ENCODE results near the gene UQCC3.

Gene UQCC3

DNA sequence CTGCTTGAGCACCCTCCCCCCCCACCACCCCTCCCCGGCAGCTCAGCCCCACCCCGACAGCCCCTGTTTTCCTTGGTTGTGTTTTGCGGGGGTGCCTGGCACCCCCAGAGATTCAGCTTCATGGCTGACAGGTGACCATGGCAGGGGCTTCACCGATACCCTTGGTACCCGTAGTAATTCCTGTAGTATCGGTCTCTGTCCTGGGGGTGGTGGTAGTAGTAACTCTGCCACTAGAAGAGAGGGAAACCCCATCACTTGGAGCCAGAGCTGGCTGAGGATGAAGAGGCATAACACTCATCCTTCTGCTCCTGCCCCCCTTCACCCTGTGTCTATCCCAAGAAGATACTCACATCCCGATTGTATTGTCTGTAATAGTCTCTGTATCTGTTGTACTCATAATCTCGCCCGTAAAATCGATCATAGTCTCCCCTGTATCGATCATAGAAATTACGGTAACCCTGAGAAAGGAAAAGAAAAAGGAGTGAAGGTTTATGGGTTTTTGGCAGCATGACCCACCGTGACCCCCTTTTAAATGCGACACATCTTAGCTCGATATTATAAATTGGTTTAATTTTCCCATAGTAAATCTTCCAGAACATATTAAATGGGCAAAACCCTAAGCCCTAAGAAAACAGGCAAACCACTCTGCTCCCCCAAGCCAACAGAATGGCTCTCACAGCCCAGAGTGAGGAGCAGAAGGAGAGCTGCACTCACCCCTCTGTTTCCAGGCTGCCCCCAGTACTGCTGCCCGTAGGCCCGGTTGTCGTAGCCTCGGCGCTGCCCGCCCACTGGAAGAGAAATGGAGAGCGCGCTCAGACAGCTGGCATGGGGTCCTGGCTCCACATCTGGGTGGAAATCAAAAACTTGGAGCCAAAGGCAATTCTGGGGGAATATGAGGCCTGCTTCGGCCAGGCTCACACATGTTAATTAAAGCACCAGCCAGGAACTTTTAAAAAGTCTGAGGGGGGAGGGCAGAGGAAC lies 44.0 kb downstream of the UQCC3 start:
- no peaks in the 10 kb centered on the region for H3K9me2 ChIP-seq (replicated peaks; ENCODE audit: insufficient read depth, low read length)
- H3F3A ChIP-seq (ENCODE audit: insufficient read depth, low read length), result peaks cover 67% of the 10 kb centered on the region
- H3K4me2 ChIP-seq (ENCODE audit: low read depth, low read length), result peak overlapping the region; percentile 0; the same call in 1 of the 2 replicates
- no peak overlapping the region for H2AFZ ChIP-seq (ENCODE audit: low read length)
- H3K79me2 ChIP-seq (ENCODE audit: low read length), result peaks cover 80% of the 10 kb centered on the region
- no peaks in the 10 kb centered on the region for H4K20me1 ChIP-seq (ENCODE audit: insufficient read depth, low read length)
- TF ChIP-seq, protein P1, sequence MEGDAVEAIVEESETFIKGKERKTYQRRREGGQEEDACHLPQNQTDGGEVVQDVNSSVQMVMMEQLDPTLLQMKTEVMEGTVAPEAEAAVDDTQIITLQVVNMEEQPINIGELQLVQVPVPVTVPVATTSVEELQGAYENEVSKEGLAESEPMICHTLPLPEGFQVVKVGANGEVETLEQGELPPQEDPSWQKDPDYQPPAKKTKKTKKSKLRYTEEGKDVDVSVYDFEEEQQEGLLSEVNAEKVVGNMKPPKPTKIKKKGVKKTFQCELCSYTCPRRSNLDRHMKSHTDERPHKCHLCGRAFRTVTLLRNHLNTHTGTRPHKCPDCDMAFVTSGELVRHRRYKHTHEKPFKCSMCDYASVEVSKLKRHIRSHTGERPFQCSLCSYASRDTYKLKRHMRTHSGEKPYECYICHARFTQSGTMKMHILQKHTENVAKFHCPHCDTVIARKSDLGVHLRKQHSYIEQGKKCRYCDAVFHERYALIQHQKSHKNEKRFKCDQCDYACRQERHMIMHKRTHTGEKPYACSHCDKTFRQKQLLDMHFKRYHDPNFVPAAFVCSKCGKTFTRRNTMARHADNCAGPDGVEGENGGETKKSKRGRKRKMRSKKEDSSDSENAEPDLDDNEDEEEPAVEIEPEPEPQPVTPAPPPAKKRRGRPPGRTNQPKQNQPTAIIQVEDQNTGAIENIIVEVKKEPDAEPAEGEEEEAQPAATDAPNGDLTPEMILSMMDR (IDR thresholded peaks at IDR 0.05; ENCODE audit: low read length), result no peak
- TF ChIP-seq EZH2phosphoT487 (IDR thresholded peaks at IDR 0.05; ENCODE audit: low read length) (no peak), EZH2 (optimal IDR thresholded peaks at IDR 0.05; ENCODE audit: low read depth, low read length) (no peak)
- no peaks in the 10 kb centered on the region for H3K27me3 ChIP-seq (replicated peaks; ENCODE audit: insufficient read depth, low read length)
- H3K4me3 ChIP-seq (ENCODE audit: low read length), result no peak overlapping the region
- H3K9me3 ChIP-seq (replicated peaks; ENCODE audit: insufficient read depth, low read length), result no peaks in the 10 kb centered on the region
- no peak for DNase-seq
- no peak overlapping the region for H3K9ac ChIP-seq (ENCODE audit: low read length)
- H3K4me1 ChIP-seq (ENCODE audit: low read length), result peaks cover 58% of the 10 kb centered on the region
- H3K36me3 ChIP-seq (replicated peaks; ENCODE audit: insufficient read depth, low read length), result peaks cover 24% of the 10 kb centered on the region
- H3K27ac ChIP-seq (ENCODE audit: low read length), result peak overlapping the region; percentile 4; the same call in 1 of the 2 replicates

DNA sequence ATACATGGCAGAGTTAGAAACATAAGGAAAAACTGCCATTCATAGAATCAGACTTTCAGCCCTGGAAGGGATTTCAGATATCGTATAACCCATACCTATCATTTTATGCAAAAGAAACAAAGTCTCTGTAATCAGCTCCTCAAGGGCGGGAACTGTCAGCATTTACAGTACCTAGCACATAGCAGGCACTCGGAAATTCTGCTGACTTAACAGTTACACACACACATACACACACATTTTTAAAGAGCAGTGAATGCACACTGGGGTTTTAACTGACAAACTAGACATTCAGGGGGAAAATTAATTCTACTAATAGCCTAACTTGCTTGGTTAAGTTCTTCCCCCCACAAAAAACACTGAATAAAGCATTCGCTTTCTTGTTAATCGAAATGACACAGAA lies 44.7 kb downstream of the UQCC3 start:
- Histone ChIP-seq H3K9me2 (replicated peaks; ENCODE audit: insufficient read depth, low read length) (no peaks in the 10 kb centered on the region), H3K27ac (ENCODE audit: low read length) (peak overlapping the region; percentile 6; the same call in 1 of the 2 replicates), H3K9ac (ENCODE audit: low read length) (no peak overlapping the region), H3K4me1 (ENCODE audit: low read length) (peaks cover 55% of the 10 kb centered on the region), H4K20me1 (ENCODE audit: insufficient read depth, low read length) (no peaks in the 10 kb centered on the region), H3K27me3 (replicated peaks; ENCODE audit: insufficient read depth, low read length) (no peaks in the 10 kb centered on the region), H3K4me3 (ENCODE audit: low read length) (no peak overlapping the region), H3F3A (ENCODE audit: insufficient read depth, low read length) (peaks cover 64% of the 10 kb centered on the region), H3K36me3 (replicated peaks; ENCODE audit: insufficient read depth, low read length) (peaks cover 26% of the 10 kb centered on the region), H2AFZ (ENCODE audit: low read length) (no peak overlapping the region), H3K9me3 (replicated peaks; ENCODE audit: insufficient read depth, low read length) (no peaks in the 10 kb centered on the region), H3K79me2 (ENCODE audit: low read length) (peaks cover 87% of the 10 kb centered on the region), H3K4me2 (ENCODE audit: low read depth, low read length) (no peak overlapping the region; the same call in 1 of the 2 replicates)
- no peak for DNase-seq
- no peak for TF ChIP-seq EZH2phosphoT487 (IDR thresholded peaks at IDR 0.05; ENCODE audit: low read length)
- TF ChIP-seq, protein P1 (IDR thresholded peaks at IDR 0.05; ENCODE audit: low read length), result no peak

DNA sequence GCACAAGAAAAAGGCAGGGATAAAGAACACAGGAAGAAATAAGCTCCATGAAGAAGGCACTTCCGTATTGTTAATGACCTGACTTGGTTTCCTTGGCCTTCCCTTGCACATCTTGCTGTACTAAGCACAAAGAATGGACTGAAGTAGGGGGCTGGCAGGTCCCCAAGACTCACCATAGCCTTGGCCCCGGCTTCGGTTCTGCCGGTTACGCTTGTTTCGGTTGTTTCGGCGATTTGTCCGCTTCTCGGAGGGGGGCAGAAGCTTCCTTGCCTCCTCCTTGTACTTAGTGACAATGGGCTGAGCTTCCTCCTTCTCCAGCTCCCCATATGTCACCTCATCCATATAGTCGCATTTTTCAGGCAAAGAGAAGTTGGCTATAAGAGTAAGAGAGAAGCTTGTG lies 45.3 kb downstream of the UQCC3 start:
- DNase-seq, result no peak
- Histone ChIP-seq H3K9me2 (replicated peaks; ENCODE audit: insufficient read depth, low read length) (no peaks in the 10 kb centered on the region), H3K36me3 (replicated peaks; ENCODE audit: insufficient read depth, low read length) (peaks cover 32% of the 10 kb centered on the region), H3K79me2 (ENCODE audit: low read length) (peaks cover 87% of the 10 kb centered on the region), H4K20me1 (ENCODE audit: insufficient read depth, low read length) (no peaks in the 10 kb centered on the region), H3K27me3 (replicated peaks; ENCODE audit: insufficient read depth, low read length) (no peaks in the 10 kb centered on the region), H3K4me3 (ENCODE audit: low read length) (no peak overlapping the region), H3K27ac (ENCODE audit: low read length) (peak overlapping the region; percentile 6; the same call in 1 of the 2 replicates), H3F3A (ENCODE audit: insufficient read depth, low read length) (peaks cover 68% of the 10 kb centered on the region), H3K9ac (ENCODE audit: low read length) (no peak overlapping the region), H3K9me3 (replicated peaks; ENCODE audit: insufficient read depth, low read length) (no peaks in the 10 kb centered on the region), H3K4me1 (ENCODE audit: low read length) (peaks cover 55% of the 10 kb centered on the region), H3K4me2 (ENCODE audit: low read depth, low read length) (no peak overlapping the region), H2AFZ (ENCODE audit: low read length) (no peak overlapping the region)
- TF ChIP-seq, protein P1 (IDR thresholded peaks at IDR 0.05; ENCODE audit: low read length), result no peak
- TF ChIP-seq EZH2phosphoT487 (IDR thresholded peaks at IDR 0.05; ENCODE audit: low read length) (no peak), EZH2 (optimal IDR thresholded peaks at IDR 0.05; ENCODE audit: low read depth, low read length) (no peak)
